Hepatocyte (in vitro differentiated cells): ENCODE measurements around the gene GUSB. TPM values are rescaled to one million over a fixed set of nuclear protein-coding genes. Genes with fewer than 3 reads are reported as not detected.

Experiments used
- DNase-seq: peaks from one replicate; pipeline ENCODE4 v3.0.0-alpha.2; 2016; ENCODE audit warnings: low spot score
- H2AFZ ChIP-seq: fragments of 200-600 bp; sonication (generic); 2 replicates; pipeline ENCODE4 v1.6.0; 2016; ENCODE audit warnings: antibody characterized with exemption, mild to moderate bottlenecking
- H3K27ac ChIP-seq: fragments of 200-600 bp; sonication (generic); 2 replicates; pipeline ENCODE4 v1.5.1; 2016; ENCODE audit warnings: mild to moderate bottlenecking
- H3K27me3 ChIP-seq: fragments of 200-600 bp; sonication (generic); 2 replicates; pipeline ENCODE4 v1.6.1; 2016
- H3K36me3 ChIP-seq: fragments of 200-600 bp; sonication (generic); replicated peaks from 2 replicates; pipeline ENCODE4 v1.5.1; 2016; ENCODE audit warnings: low read depth; ENCODE audit not compliant: insufficient read depth
- H3K4me1 ChIP-seq: fragments of 200-600 bp; sonication (generic); 2 replicates; pipeline ENCODE4 v1.5.1; 2016; ENCODE audit warnings: mild to moderate bottlenecking, moderate library complexity; ENCODE audit not compliant: insufficient read depth
- H3K4me2 ChIP-seq: fragments of 200-600 bp; sonication (generic); 2 replicates; pipeline ENCODE4 v1.6.0; 2016
- H3K4me3 ChIP-seq: fragments of 200-600 bp; sonication (generic); 2 replicates; pipeline ENCODE4 v1.5.1; 2016; ENCODE audit warnings: mild to moderate bottlenecking
- H3K79me2 ChIP-seq: fragments of 200-600 bp; sonication (generic); 2 replicates; pipeline ENCODE4 v1.6.0; 2017; ENCODE audit warnings: mild to moderate bottlenecking
- H3K9me2 ChIP-seq: fragments of 200-600 bp; sonication (generic); replicated peaks from 2 replicates; pipeline ENCODE4 v1.6.0; 2017; ENCODE audit warnings: mild to moderate bottlenecking; ENCODE audit not compliant: insufficient read depth
- H3K9me3 ChIP-seq: fragments of 200-600 bp; sonication (generic); 2 replicates; pipeline ENCODE4 v1.5.1; 2016; ENCODE audit warnings: low read depth, mild to moderate bottlenecking
- H4K20me1 ChIP-seq: fragments of 200-600 bp; sonication (generic); 2 replicates; pipeline ENCODE4 v1.6.0; 2016; ENCODE audit warnings: mild to moderate bottlenecking; ENCODE audit not compliant: insufficient read depth, poor library complexity, severe bottlenecking
- EZH2 ChIP-seq: fragments of 200-600 bp; sonication (generic); IDR thresholded peaks from 2 replicates; pipeline ENCODE4 v1.6.1; 2016; ENCODE audit warnings: antibody characterized with exemption, mild to moderate bottlenecking, borderline replicate concordance
- EZH2phosphoT487 ChIP-seq: fragments of 200-600 bp; sonication (generic); IDR thresholded peaks from one replicate; pipeline ENCODE4 v1.6.1; 2018; ENCODE audit warnings: antibody characterized with exemption, mild to moderate bottlenecking, low read depth, moderate library complexity; ENCODE audit not compliant: unreplicated experiment, severe bottlenecking
- WGBS: methylation state at CpG from one replicate; pipeline ENCODE4 v1.1.6; 2016; ENCODE audit warnings: low lambda C conversion rate; ENCODE audit errors: missing lambda C conversion rate; 5-methylcytosine and 5-hydroxymethylcytosine counted together
- polyA plus RNA-seq: library from polyadenylated mRNA; unstranded; fragments of >200 nt; fragmentation: Nextera tagmentation; extraction: Ambion mirVana; gene quantifications from 2 replicates; pipeline ENCODE4 v1.2.1, GENCODE V29; 2016
- total RNA-seq: library from RNA; depleted of rRNA; stranded (reverse); fragments of >200 nt; gene quantifications from 2 replicates; pipeline ENCODE4 v1.2.3, GENCODE V29; 2014
- TF ChIP-seq, protein P1 (sequence below): fragments of 200-600 bp; sonication (generic); IDR thresholded peaks from 2 replicates; pipeline ENCODE4 v1.5.1; 2016; ENCODE audit warnings: antibody characterized with exemption, mild to moderate bottlenecking; ENCODE audit not compliant: poor library complexity

The GUSB gene
- total and polyA plus RNA-seq, 2 experiments from 2014 or later = 53.7 to 120 TPM

DNA sequence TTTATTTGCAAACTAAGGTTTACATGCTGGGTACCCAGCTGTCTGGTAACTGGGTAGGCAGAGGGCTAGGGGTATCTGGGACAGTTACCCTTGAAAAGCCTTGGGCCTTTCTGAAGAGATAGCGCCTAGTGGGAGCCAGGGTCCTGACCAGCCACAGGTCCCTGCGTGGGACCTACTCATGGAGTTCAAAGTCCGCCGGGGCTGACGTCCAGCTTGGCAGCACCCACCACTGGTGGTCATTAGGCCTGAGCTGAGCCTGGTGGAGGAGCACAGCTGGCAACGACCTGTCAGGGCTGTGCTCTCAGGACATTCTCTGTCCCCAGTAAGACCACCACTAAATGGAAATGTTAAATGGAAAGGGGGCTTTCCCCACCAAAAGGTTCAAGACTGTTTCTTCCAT lies 20.0 kb downstream of the GUSB start:
- no peak overlapping the region for H2AFZ ChIP-seq
- no peaks in the 10 kb centered on the region for H3K36me3 ChIP-seq
- H3K9me3 ChIP-seq = no peaks in the 10 kb centered on the region
- no peaks in the 10 kb centered on the region for H3K9me2 ChIP-seq
- no peak overlapping the region for H3K27ac ChIP-seq
- no peak overlapping the region for H3K4me2 ChIP-seq
- 87% methylated on average over 6 of the region's 6 CpGs for WGBS
- TF ChIP-seq, protein P1, sequence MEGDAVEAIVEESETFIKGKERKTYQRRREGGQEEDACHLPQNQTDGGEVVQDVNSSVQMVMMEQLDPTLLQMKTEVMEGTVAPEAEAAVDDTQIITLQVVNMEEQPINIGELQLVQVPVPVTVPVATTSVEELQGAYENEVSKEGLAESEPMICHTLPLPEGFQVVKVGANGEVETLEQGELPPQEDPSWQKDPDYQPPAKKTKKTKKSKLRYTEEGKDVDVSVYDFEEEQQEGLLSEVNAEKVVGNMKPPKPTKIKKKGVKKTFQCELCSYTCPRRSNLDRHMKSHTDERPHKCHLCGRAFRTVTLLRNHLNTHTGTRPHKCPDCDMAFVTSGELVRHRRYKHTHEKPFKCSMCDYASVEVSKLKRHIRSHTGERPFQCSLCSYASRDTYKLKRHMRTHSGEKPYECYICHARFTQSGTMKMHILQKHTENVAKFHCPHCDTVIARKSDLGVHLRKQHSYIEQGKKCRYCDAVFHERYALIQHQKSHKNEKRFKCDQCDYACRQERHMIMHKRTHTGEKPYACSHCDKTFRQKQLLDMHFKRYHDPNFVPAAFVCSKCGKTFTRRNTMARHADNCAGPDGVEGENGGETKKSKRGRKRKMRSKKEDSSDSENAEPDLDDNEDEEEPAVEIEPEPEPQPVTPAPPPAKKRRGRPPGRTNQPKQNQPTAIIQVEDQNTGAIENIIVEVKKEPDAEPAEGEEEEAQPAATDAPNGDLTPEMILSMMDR = no peak
- no peak for TF ChIP-seq EZH2
- no peak for DNase-seq
- H3K27me3 ChIP-seq = no peaks in the 10 kb centered on the region
- no peak overlapping the region for H3K4me3 ChIP-seq
- H3K4me1 ChIP-seq = no peaks in the 10 kb centered on the region
- H4K20me1 ChIP-seq = no peaks in the 10 kb centered on the region
- no peaks in the 10 kb centered on the region for H3K79me2 ChIP-seq

DNA sequence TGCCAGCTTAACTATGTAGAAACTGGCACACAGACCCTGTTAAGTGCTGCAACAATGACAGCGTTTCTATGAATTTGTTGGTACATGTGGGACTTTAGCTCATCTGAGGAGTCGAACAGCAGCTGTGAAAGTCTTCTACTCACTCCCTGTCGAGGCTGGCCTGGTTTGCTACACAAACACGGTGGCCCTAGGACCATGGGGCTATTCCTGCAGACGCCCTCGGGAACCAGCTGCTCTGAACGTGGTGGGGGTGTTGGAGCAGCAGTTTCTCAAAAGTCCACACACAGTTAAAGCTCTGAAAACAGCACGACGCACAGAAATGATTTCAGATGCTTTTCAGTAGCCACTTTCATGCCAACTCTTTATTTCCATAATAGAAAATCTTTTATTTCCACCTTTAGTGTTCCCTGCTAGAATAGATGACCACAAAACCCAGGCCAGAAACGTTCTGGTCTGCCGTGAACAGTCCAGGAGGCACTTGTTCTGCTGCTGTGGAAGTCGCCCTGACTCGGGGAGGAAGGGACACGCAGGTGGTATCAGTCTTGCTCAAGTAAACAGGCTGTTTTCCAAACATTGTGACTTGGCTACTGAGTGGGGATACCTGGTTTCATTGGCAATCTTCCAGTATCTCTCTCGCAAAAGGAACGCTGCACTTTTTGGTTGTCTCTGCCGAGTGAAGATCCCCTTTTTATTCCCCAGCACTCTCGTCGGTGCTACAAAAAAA lies 21.5 kb downstream of the GUSB start:
- Histone ChIP-seq H3K36me3 (no peaks in the 10 kb centered on the region), H3K9me3 (no peaks in the 10 kb centered on the region), H3K27ac (no peak overlapping the region), H3K4me1 (no peaks in the 10 kb centered on the region), H3K79me2 (no peaks in the 10 kb centered on the region), H3K9me2 (no peaks in the 10 kb centered on the region), H3K4me3 (no peak overlapping the region), H3K4me2 (no peak overlapping the region), H2AFZ (no peak overlapping the region), H3K27me3 (no peaks in the 10 kb centered on the region), H4K20me1 (no peaks in the 10 kb centered on the region)
- DNase-seq = no peak
- no peak for TF ChIP-seq EZH2phosphoT487
- TF ChIP-seq, protein P1 = no peak
- WGBS = 89% methylated on average over 19 of the region's 19 CpGs

DNA sequence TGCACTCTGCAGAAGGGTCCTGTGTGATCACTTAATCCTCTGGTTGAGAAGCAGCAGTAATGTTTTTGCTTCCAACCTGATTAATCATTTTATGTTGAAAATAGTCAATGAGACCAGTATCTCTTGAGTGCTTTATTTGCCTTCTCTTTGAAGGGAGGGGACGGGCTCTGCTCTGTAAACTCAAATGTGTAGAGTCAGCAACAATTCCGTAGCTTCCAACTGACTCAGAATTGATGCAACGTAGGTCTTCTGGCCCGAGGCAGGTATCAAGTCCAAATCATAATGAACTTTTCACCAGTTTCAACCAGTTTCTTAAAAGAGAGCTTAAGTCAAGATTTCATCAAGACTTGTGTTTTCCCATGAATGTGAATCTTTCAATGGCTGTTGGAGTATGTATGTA lies 26.3 kb downstream of the GUSB start:
- Histone ChIP-seq H3K27me3 (no peaks in the 10 kb centered on the region), H3K4me2 (no peak overlapping the region), H3K4me1 (no peaks in the 10 kb centered on the region), H3K9me3 (no peaks in the 10 kb centered on the region), H3K9me2 (no peaks in the 10 kb centered on the region), H4K20me1 (no peaks in the 10 kb centered on the region), H2AFZ (no peak overlapping the region), H3K4me3 (no peak overlapping the region), H3K27ac (peak overlapping the region; percentile 83), H3K36me3 (no peaks in the 10 kb centered on the region), H3K79me2 (no peaks in the 10 kb centered on the region)
- TF ChIP-seq, protein P1 = no peak
- no peak for TF ChIP-seq EZH2phosphoT487
- no peak for TF ChIP-seq EZH2
- peak; percentile 53 for DNase-seq
- 67% methylated on average over 4 of the region's 4 CpGs for WGBS
